ENCODE results near the gene SLC41A1. TPM values are rescaled to one million over a fixed set of nuclear protein-coding genes. Genes with fewer than 3 reads are reported as not detected.

The SLC41A1 gene
- total RNA-seq, 1 experiment from 2014 or later = 17.2 TPM

- Histone ChIP-seq H3K4me2 (ENCODE audit: low read length) (no peak overlapping the region), H4K20me1 (ENCODE audit: low read length) (peaks cover 4% of the 10 kb centered on the region; the same call in 1 of the 2 replicates), H3K79me2 (ENCODE audit: low read length) (peaks cover 6% of the 10 kb centered on the region; the same call in 1 of the 2 replicates), H2AFZ (ENCODE audit: low read length) (no peak overlapping the region), H3K27ac (ENCODE audit: low read length) (no peak overlapping the region), H3K36me3 (ENCODE audit: low read depth, low read length) (peaks cover 10% of the 10 kb centered on the region; the same call in 1 of the 2 replicates), H3K4me3 (ENCODE audit: low read length) (no peak overlapping the region), H3K9ac (ENCODE audit: low read length) (no peak overlapping the region), H3K4me1 (ENCODE audit: insufficient read depth, low read length) (no peaks in the 10 kb centered on the region), H3K9me2 (replicated peaks; ENCODE audit: low read length) (no peaks in the 10 kb centered on the region), H3K27me3 (ENCODE audit: low read length) (no peaks in the 10 kb centered on the region), H3F3A (ENCODE audit: low read length, unreplicated experiment) (no peaks in the 10 kb centered on the region), H3K9me3 (ENCODE audit: low read length) (no peaks in the 10 kb centered on the region)
- ATAC-seq (no peak), DNase-seq (no peak)
- intact Hi-C loops (cut with micrococcal nuclease) = no loop called here
- ChIA-PET CTCF (interaction anchor here (1.5 kb wide), 1 partner anchor 172 kb away, joined by 5 read pairs; no protein-coding TSS in a partner anchor), POLR2A (ENCODE audit: unreplicated experiment) (no interaction called here)
- no peak for TF ChIP-seq EZH2phosphoT487 (IDR thresholded peaks at IDR 0.05; ENCODE audit: borderline replicate concordance, low read length)
- no TSS peak for BruUV-seq (replicated peaks)
Observed at GRCh38 chr1:205805082-205805711, 7.8 kb downstream of the SLC41A1 start.

- Histone ChIP-seq H3K4me1 (ENCODE audit: insufficient read depth, low read length) (no peaks in the 10 kb centered on the region), H3K27ac (ENCODE audit: low read length) (no peak overlapping the region), H4K20me1 (ENCODE audit: low read length) (peaks cover 4% of the 10 kb centered on the region; the same call in 1 of the 2 replicates), H2AFZ (ENCODE audit: low read length) (no peak overlapping the region), H3K4me2 (ENCODE audit: low read length) (no peak overlapping the region), H3K4me3 (ENCODE audit: low read length) (no peak overlapping the region), H3K27me3 (ENCODE audit: low read length) (no peaks in the 10 kb centered on the region), H3K9me3 (ENCODE audit: low read length) (no peaks in the 10 kb centered on the region), H3F3A (ENCODE audit: low read length, unreplicated experiment) (no peaks in the 10 kb centered on the region), H3K9ac (ENCODE audit: low read length) (no peak overlapping the region), H3K79me2 (ENCODE audit: low read length) (peaks cover 6% of the 10 kb centered on the region; the same call in 1 of the 2 replicates), H3K9me2 (replicated peaks; ENCODE audit: low read length) (no peaks in the 10 kb centered on the region), H3K36me3 (ENCODE audit: low read depth, low read length) (peaks cover 4% of the 10 kb centered on the region; the same call in 1 of the 2 replicates)
- TF ChIP-seq CTCF (conservative IDR thresholded peaks at IDR 0.05; ENCODE audit: low read depth, low read length) (no peak), EZH2 (IDR thresholded peaks at IDR 0.05; ENCODE audit: low read length, unreplicated experiment) (no peak), EZH2phosphoT487 (IDR thresholded peaks at IDR 0.05; ENCODE audit: borderline replicate concordance, low read length) (no peak)
- DNase-seq (no peak), ATAC-seq (no peak)
- intact Hi-C loops (cut with micrococcal nuclease) = no loop called here
- ChIA-PET POLR2A (ENCODE audit: unreplicated experiment) (no interaction called here), CTCF (interaction anchor here (1.5 kb wide), 1 partner anchor 173 kb away, joined by 5 read pairs; no protein-coding TSS in a partner anchor)
- no TSS peak for BruUV-seq (replicated peaks)
Observed at GRCh38 chr1:205804605-205805004, 8.4 kb downstream of the SLC41A1 start.

- intact Hi-C loops (cut with micrococcal nuclease) = no loop called here
- Histone ChIP-seq H3K9ac (ENCODE audit: low read length) (no peak overlapping the region), H3F3A (ENCODE audit: low read length, unreplicated experiment) (no peaks in the 10 kb centered on the region), H3K9me3 (ENCODE audit: low read length) (no peaks in the 10 kb centered on the region), H3K36me3 (ENCODE audit: low read depth, low read length) (peaks cover 2% of the 10 kb centered on the region; the same call in 1 of the 2 replicates), H3K4me3 (ENCODE audit: low read length) (no peak overlapping the region), H3K27ac (ENCODE audit: low read length) (no peak overlapping the region), H3K4me2 (ENCODE audit: low read length) (no peak overlapping the region), H3K9me2 (replicated peaks; ENCODE audit: low read length) (no peaks in the 10 kb centered on the region), H2AFZ (ENCODE audit: low read length) (no peak overlapping the region), H3K79me2 (ENCODE audit: low read length) (peaks cover 6% of the 10 kb centered on the region; the same call in 1 of the 2 replicates), H4K20me1 (ENCODE audit: low read length) (peaks cover 4% of the 10 kb centered on the region; the same call in 1 of the 2 replicates), H3K27me3 (ENCODE audit: low read length) (no peaks in the 10 kb centered on the region), H3K4me1 (ENCODE audit: insufficient read depth, low read length) (no peaks in the 10 kb centered on the region)
- ATAC-seq = no peak
- CTCF ChIA-PET = interaction anchor here (1.5 kb wide), 1 partner anchor 174 kb away, joined by 5 read pairs; no protein-coding TSS in a partner anchor
- TF ChIP-seq EZH2 (IDR thresholded peaks at IDR 0.05; ENCODE audit: low read length, unreplicated experiment) = no peak
- no peak for TF ChIP-seq EZH2phosphoT487 (IDR thresholded peaks at IDR 0.05; ENCODE audit: borderline replicate concordance, low read length)
- TF ChIP-seq CTCF (conservative IDR thresholded peaks at IDR 0.05; ENCODE audit: low read depth, low read length) = no peak
- DNase-seq = no peak
- BruUV-seq (replicated peaks) = no TSS peak
- POLR2A ChIA-PET (ENCODE audit: unreplicated experiment) = interaction anchor here (0.5 kb wide), 1 partner anchor 40 kb away, joined by 7 read pairs; no protein-coding TSS in a partner anchor
Observed at GRCh38 chr1:205803986-205804385, 9.0 kb downstream of the SLC41A1 start.
